ENCODE results near the gene PRDM16. TPM values are rescaled to one million over a fixed set of nuclear protein-coding genes. Genes with fewer than 3 reads are reported as not detected.

PRDM16 gene
- total and polyA plus RNA-seq, 2 of the 8 experiments (the other 6 are each of a cell fraction or from before 2014, with no cell fraction given), result 0.39 to 0.43 TPM

GRCh38 chr1:3206696-3207095 is 137.7 kb downstream of the PRDM16 start:
- POLR2A ChIA-PET (ENCODE audit: partially characterized antibody), result no interaction called here
- no peak overlapping the region for H2BK5ac ChIP-seq (ENCODE audit: low read depth, low read length)
- CTCF ChIA-PET (ENCODE audit: partially characterized antibody), result interaction anchor here (1.1 kb wide), 1 partner anchor 99 kb away, joined by 3 read pairs; no protein-coding TSS in a partner anchor
- H4K5ac ChIP-seq (ENCODE audit: insufficient read length, low read depth, low read length), result no peak overlapping the region
- no peak overlapping the region for H3K18ac ChIP-seq (ENCODE audit: extremely low read depth, low read length)
- H3K23ac ChIP-seq (ENCODE audit: insufficient read length), result no peak overlapping the region
- H3K14ac ChIP-seq (ENCODE audit: insufficient read length), result no peak overlapping the region
- H3K79me1 ChIP-seq (ENCODE audit: low read depth, low read length), result no peaks in the 10 kb centered on the region
- DNase-seq (ENCODE audit: low read depth in 1 of 2, low spot score in 2 of 2) (no peak), FAIRE-seq (no peak)
- no peak overlapping the region for H2BK120ac ChIP-seq (replicated peaks; ENCODE audit: low read depth, low read length)
- no peak overlapping the region for H3K27ac ChIP-seq (ENCODE audit: low read depth, low read length)
- no peak overlapping the region for H3K4me3 ChIP-seq (ENCODE audit: extremely low read depth in 1 of 4, insufficient read depth in 2 of 4, low read depth in 3 of 4, low read length in 4 of 4)
- H3K4me2 ChIP-seq (ENCODE audit: insufficient read depth in 1 of 2, low read depth in 2 of 2, low read length in 2 of 2), result no peak overlapping the region
- H2AFZ ChIP-seq (ENCODE audit: low read length), result no peak overlapping the region
- no peak overlapping the region for H3K56ac ChIP-seq (replicated peaks; ENCODE audit: insufficient read length, low read depth, low read length)
- no peaks in the 10 kb centered on the region for H3K79me2 ChIP-seq (ENCODE audit: control insufficient read depth in 1 of 2, insufficient read depth in 2 of 2, low read length in 2 of 2)
- H3K27me3 ChIP-seq (replicated peaks in 1 of 4; ENCODE audit: control insufficient read depth in 3 of 4, extremely low read depth in 1 of 4, insufficient read depth in 3 of 4, low read length in 3 of 4), result no peaks in the 10 kb centered on the region; a peak in 1 of 7 replicates
- H2BK15ac ChIP-seq (ENCODE audit: low read length), result no peak overlapping the region
- H2BK20ac ChIP-seq (ENCODE audit: low read length), result no peak overlapping the region
- WGBS, 2 experiments (ENCODE audit: extremely low coverage in 1 of 2, insufficient coverage in 1 of 2, insufficient read length in 1 of 2, insufficient replicate concordance in 2 of 2, low coverage in 1 of 2, low lambda C conversion rate in 2 of 2, missing lambda C conversion rate in 1 of 2), result 90% methylated on average over 13 of the region's 13 CpGs; no CpG with 5 or more reads in 1 of the 2 experiments
- H4K8ac ChIP-seq (ENCODE audit: extremely low read depth, insufficient read depth, low read length), result no peak overlapping the region
- H3K9me3 ChIP-seq (ENCODE audit: insufficient read depth in 2 of 2, low read depth in 1 of 2, low read length in 1 of 2), result no peaks in the 10 kb centered on the region
- TF ChIP-seq KDM1A (IDR thresholded peaks at IDR 0.05; ENCODE audit: borderline replicate concordance, low read length), result no peak
- no peak for TF ChIP-seq PHF8 (conservative IDR thresholded peaks at IDR 0.05; ENCODE audit: low read depth, low read length)
- TF ChIP-seq BCL11A (IDR thresholded peaks at IDR 0.05; ENCODE audit: low read depth in 2 of 2, low read length in 2 of 2), result no peak
- TF ChIP-seq CBX8 (IDR thresholded peaks at IDR 0.05; ENCODE audit: borderline replicate concordance, low read depth, low read length), result no peak
- no peak for TF ChIP-seq POU5F1 (IDR thresholded peaks at IDR 0.05; ENCODE audit: low read depth, low read length)
- TF ChIP-seq TAF1 (IDR thresholded peaks at IDR 0.05; ENCODE audit: low read depth, low read length), result no peak
- no peak for TF ChIP-seq ASH2L (IDR thresholded peaks at IDR 0.05; ENCODE audit: low read length)
- TF ChIP-seq BRCA1 (IDR thresholded peaks at IDR 0.05; ENCODE audit: low read depth, low read length), result no peak
- TF ChIP-seq RNF2 (IDR thresholded peaks at IDR 0.05; ENCODE audit: borderline replicate concordance, low read depth, low read length, missing control alignments, poor library complexity, severe bottlenecking), result no peak
- no peak for TF ChIP-seq CEBPB (IDR thresholded peaks at IDR 0.05; ENCODE audit: low read depth, low read length)
- no peak for TF ChIP-seq TCF12 (IDR thresholded peaks at IDR 0.05; ENCODE audit: low read depth, low read length)
- TF ChIP-seq GTF2F1 (IDR thresholded peaks at IDR 0.05; ENCODE audit: borderline replicate concordance, low read depth, low read length), result no peak
- TF ChIP-seq, protein P1, sequence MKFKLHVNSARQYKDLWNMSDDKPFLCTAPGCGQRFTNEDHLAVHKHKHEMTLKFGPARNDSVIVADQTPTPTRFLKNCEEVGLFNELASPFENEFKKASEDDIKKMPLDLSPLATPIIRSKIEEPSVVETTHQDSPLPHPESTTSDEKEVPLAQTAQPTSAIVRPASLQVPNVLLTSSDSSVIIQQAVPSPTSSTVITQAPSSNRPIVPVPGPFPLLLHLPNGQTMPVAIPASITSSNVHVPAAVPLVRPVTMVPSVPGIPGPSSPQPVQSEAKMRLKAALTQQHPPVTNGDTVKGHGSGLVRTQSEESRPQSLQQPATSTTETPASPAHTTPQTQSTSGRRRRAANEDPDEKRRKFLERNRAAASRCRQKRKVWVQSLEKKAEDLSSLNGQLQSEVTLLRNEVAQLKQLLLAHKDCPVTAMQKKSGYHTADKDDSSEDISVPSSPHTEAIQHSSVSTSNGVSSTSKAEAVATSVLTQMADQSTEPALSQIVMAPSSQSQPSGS (IDR thresholded peaks at IDR 0.05; ENCODE audit: low read length), result no peak
- no peak overlapping the region for H4K91ac ChIP-seq (replicated peaks; ENCODE audit: insufficient read length, low read length)
- H3K4ac ChIP-seq (replicated peaks; ENCODE audit: insufficient read length, low read depth, low read length), result no peak overlapping the region
- no peak overlapping the region for H2AK5ac ChIP-seq (ENCODE audit: low read depth, low read length)
- peaks cover 0 to 2% of the 10 kb centered on the region in 2 experiments for H4K20me1 ChIP-seq (replicated peaks in 1 of 2; ENCODE audit: control insufficient read depth in 1 of 2, insufficient read depth in 2 of 2, low read length in 2 of 2)
- H3K36me3 ChIP-seq (ENCODE audit: control insufficient read depth in 2 of 4, insufficient read depth in 4 of 4, low read length in 3 of 4), result no peaks in the 10 kb centered on the region
- H3K23me2 ChIP-seq (ENCODE audit: low read depth, low read length), result no peaks in the 10 kb centered on the region
- H2BK12ac ChIP-seq (ENCODE audit: low read depth, low read length), result no peak overlapping the region
- H3K9ac ChIP-seq (replicated peaks in 1 of 4; ENCODE audit: extremely low read depth in 1 of 4, low read depth in 3 of 4, low read length in 3 of 4), result no peak overlapping the region
- H3K4me1 ChIP-seq (replicated peaks in 1 of 4; ENCODE audit: control insufficient read depth in 3 of 4, insufficient read depth in 4 of 4, low read length in 3 of 4), result peaks cover 0 to 10% (median 4%) of the 10 kb centered on the region in 4 experiments; a peak in 2 of 7 replicates

Measured in H1 (cell line).